ENCODE results near the gene CCR5AS.
A peak's percentile ranks its signal among the peaks of the same experiment; 100 is the strongest.
"Not testable (repeated sequence)": the region's sequence is repeated elsewhere in the genome, so short reads cannot be mapped to it uniquely, and the experiment has no call there.

The CCR5AS gene

DNA sequence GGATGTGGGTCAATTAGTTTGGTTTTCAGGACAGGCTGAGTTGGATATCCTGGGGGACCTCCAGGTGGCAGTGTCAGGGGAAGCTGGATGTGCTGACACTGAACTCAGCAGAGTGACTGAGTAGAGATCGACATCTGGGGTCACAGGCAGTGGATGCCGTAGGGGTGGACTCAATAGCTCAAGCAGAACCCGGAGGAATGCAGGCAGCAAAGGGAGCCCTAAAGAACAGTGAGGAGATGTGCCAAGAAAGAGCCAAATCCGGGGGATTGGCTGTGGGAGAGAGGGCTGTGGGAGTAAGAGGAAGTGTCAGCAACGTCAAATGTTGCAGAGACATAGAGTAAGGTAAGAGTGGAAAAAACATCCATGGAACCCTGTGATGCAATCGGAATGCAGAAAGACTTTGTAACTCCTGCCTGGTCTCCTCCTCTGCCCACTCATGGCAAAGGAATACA, 11.6 kb downstream of the CCR5AS start:
- TF ChIP-seq, protein P1, sequence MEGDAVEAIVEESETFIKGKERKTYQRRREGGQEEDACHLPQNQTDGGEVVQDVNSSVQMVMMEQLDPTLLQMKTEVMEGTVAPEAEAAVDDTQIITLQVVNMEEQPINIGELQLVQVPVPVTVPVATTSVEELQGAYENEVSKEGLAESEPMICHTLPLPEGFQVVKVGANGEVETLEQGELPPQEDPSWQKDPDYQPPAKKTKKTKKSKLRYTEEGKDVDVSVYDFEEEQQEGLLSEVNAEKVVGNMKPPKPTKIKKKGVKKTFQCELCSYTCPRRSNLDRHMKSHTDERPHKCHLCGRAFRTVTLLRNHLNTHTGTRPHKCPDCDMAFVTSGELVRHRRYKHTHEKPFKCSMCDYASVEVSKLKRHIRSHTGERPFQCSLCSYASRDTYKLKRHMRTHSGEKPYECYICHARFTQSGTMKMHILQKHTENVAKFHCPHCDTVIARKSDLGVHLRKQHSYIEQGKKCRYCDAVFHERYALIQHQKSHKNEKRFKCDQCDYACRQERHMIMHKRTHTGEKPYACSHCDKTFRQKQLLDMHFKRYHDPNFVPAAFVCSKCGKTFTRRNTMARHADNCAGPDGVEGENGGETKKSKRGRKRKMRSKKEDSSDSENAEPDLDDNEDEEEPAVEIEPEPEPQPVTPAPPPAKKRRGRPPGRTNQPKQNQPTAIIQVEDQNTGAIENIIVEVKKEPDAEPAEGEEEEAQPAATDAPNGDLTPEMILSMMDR (IDR thresholded peaks at IDR 0.05; ENCODE audit: borderline replicate concordance, insufficient read depth, low read depth, low read length), result peak; percentile 41
- H3K4me3 ChIP-seq (ENCODE audit: low read depth, low read length), result no peak overlapping the region

DNA sequence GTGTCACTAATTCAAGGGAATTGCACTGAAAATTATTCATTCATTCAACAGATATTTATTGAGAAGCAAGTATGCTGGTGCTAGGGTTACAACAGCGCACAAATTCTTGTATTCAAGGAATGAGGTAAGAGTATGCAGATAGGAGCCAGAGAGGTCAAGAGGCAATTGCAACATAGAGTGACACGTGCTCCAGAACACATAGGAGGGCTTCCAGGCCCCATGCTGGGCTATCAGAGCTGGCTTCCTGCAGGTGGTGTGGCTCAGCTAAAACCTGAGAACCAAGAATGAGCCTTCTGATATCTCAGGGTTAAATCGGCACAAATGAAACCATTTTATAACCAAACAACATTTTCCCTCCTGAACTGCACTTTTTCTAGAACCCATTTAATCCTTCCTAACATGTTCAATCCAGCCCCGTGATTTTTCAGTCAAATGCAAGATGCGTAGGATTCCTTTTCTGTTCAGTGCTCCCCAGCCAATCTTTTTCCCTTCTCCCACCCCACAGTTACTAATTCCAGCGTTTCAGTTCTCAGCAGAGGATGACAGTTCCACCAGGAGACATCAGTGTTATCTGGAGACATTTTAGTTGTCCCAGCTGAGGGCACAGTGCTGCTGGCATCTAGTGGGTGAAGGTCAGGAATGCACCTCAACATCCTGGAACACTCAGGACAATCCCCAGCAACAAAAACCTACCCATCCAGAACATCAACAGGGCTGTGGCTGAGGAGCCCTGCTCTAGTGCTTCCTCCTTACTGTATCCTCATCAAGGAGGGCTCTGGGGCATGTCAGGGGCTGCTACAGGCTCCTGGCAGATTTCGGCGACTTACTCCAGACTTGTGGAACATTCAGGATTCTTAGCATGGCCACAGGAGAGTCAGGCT, 13.1 kb downstream of the CCR5AS start:
- no peak overlapping the region for H3K4me3 ChIP-seq (ENCODE audit: low read depth, low read length)
- TF ChIP-seq, protein P1 (IDR thresholded peaks at IDR 0.05; ENCODE audit: borderline replicate concordance, insufficient read depth, low read depth, low read length), result no peak

DNA sequence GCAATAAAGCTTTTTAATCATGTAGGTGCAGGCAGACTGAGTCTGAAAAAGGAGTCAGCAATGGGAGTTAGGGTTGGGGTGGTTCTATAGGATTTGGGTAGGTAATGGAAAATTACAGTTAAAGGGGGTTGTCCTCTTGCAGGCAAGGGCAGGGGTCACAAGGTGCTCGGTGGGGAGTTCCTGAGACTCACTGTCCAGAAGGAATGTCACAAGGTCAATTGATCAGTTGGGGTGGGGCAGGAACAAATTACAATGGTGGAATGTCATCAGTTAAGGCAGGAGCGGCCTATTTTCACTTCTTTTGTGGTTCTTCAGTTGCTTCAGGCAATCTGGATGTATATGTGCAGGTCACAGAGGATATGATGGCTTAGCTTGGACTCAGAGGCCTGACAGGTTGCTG, 13.9 kb downstream of the CCR5AS start:
- TF ChIP-seq, protein P1 (IDR thresholded peaks at IDR 0.05; ENCODE audit: borderline replicate concordance, insufficient read depth, low read depth, low read length), result no peak
- no peak overlapping the region for H3K4me3 ChIP-seq (ENCODE audit: low read depth, low read length)

DNA sequence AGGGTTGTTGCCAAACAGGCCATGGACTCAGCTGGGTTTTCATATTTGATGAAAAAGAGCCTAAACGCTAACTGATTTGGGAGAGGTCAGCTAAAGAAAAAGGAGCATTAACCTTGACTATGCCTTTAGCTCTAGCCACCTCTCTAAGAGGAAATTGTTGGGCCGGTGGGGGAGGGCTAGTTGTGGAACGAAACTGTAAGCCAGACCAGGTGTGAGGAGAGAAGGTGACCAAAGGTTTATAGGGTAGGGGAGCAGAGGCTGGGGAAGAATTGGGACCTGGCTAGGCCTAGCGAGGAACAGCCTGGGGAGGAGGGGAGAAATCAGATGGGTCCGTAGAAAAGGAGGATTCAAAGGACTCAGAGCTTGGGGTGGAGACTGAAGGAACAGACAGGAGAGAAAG, 15.3 kb downstream of the CCR5AS start:
- H3K4me3 ChIP-seq (ENCODE audit: low read depth, low read length), result not testable (repeated sequence)

- H3K4me3 ChIP-seq (ENCODE audit: low read depth, low read length), result no peak overlapping the region
- TF ChIP-seq, protein P1 (IDR thresholded peaks at IDR 0.05; ENCODE audit: borderline replicate concordance, insufficient read depth, low read depth, low read length), result no peak
Observed at GRCh38 chr3:46389306-46389705, 17.6 kb downstream of the CCR5AS start.

DNA sequence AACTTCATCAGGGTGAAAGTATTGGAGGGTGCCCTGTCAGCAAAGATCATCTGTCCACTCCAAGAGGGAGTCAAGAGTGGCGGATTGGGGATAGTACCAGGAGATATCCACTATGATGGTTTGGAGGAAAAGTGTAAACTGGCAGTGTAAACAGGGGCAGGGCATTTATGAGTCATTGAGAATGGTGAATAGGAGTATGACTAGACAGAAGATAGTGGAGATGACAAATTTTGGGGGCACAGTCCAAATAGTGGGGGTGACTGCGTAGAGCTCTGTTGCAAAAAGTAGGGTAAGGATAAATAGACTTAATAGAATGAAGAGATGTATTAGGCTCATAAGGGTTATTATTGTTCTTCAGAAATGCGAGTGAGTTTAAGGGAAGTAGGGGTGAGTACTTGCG, 18.0 kb downstream of the CCR5AS start:
- H3K4me3 ChIP-seq (ENCODE audit: low read depth, low read length), result not testable (repeated sequence)

DNA sequence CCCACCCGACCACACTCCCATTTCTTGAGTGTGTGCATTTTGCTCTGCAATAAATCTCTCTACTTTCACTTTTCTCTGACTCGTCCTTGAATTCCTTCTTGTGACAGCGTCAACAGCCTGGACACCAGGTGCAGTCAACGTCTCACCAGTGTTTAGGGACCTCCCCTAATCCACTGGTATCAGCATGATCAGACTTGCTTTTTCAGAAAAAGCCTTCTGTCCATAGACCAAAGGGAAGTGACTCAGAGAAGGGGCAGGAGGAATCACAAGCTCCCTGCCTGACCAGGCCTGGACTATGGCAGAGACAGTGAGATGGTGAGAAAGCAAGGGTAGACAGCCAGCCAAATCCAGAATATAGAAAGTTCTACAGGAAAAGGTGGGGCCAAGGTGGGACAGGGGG, 20.7 kb downstream of the CCR5AS start:
- TF ChIP-seq, protein P1 (IDR thresholded peaks at IDR 0.05; ENCODE audit: borderline replicate concordance, insufficient read depth, low read depth, low read length), result no peak
- no peak overlapping the region for H3K4me3 ChIP-seq (ENCODE audit: low read depth, low read length)

- TF ChIP-seq, protein P1 (IDR thresholded peaks at IDR 0.05; ENCODE audit: borderline replicate concordance, insufficient read depth, low read depth, low read length), result no peak
- H3K4me3 ChIP-seq (ENCODE audit: low read depth, low read length), result no peak overlapping the region
Observed at GRCh38 chr3:46383951-46384330, 22.9 kb downstream of the CCR5AS start.
